ENCODE measurements around the gene SOCS7. TPM values are rescaled to one million over a fixed set of nuclear protein-coding genes. Genes with fewer than 3 reads are reported as not detected.
"Not testable (repeated sequence)": the region's sequence is repeated elsewhere in the genome, so short reads cannot be mapped to it uniquely, and the experiment has no call there.

The SOCS7 gene
- total and polyA plus RNA-seq, 4 experiments from 2014 or later = 0.11 to 24.7 (median 12.4) TPM

- ChIA-PET CTCF (ENCODE audit: partially characterized antibody) (interaction anchor here (1.3 to 1.5 kb wide), 2 partner anchors 14 to 82 kb away, joined by 3 to 4 read pairs; no protein-coding TSS in a partner anchor), POLR2A (ENCODE audit: partially characterized antibody) (no interaction called here)
- no peaks in the 10 kb centered on the region for H3K9me3 ChIP-seq (ENCODE audit: control insufficient read depth in 1 of 2, low read length in 2 of 2)
- H3K4me1 ChIP-seq (ENCODE audit: insufficient read depth, low read length) = peaks cover 10% of the 10 kb centered on the region
- intact Hi-C loops (cut with micrococcal nuclease) = no loop called here
- peaks cover 4 to 6% (median 6%) of the 10 kb centered on the region in 4 donors for H3K4me1 Mint-ChIP-seq
- H3K27ac Mint-ChIP-seq = no peak overlapping the region
- H3K27me3 Mint-ChIP-seq = peaks cover 2 to 5% of the 10 kb centered on the region in 2 donors
- no peak overlapping the region for H3K27ac ChIP-seq (ENCODE audit: low read depth, low read length)
- H3K36me3 ChIP-seq (ENCODE audit: insufficient read depth, low read length) = no peaks in the 10 kb centered on the region
- H3K4me3 Mint-ChIP-seq = no peak overlapping the region
- H3K9me3 Mint-ChIP-seq = no peaks in the 10 kb centered on the region
- H3K4me3 ChIP-seq (ENCODE audit: low read length in 2 of 2) = no peak overlapping the region
- H3K27me3 ChIP-seq (ENCODE audit: insufficient read depth, low read length) = no peaks in the 10 kb centered on the region
- H3K36me3 Mint-ChIP-seq = no peaks in the 10 kb centered on the region
- no peak for DNase-seq
Measured at GRCh38 chr17:38431346-38432145, 79.9 kb downstream of the SOCS7 start.

GRCh38 chr17:38434178-38434665 is 82.6 kb downstream of the SOCS7 start:
- no peaks in the 10 kb centered on the region for H3K4me1 Mint-ChIP-seq
- H3K27me3 Mint-ChIP-seq = peaks cover 0 to 1% of the 10 kb centered on the region in 2 donors
- H3K36me3 Mint-ChIP-seq = no peaks in the 10 kb centered on the region
- H3K4me3 ChIP-seq (ENCODE audit: low read length in 2 of 2) = no peak overlapping the region
- no peaks in the 10 kb centered on the region for H3K36me3 ChIP-seq (ENCODE audit: insufficient read depth, low read length)
- POLR2A ChIA-PET (ENCODE audit: partially characterized antibody) = no interaction called here
- no peaks in the 10 kb centered on the region for H3K27me3 ChIP-seq (ENCODE audit: insufficient read depth, low read length)
- H3K4me1 ChIP-seq (ENCODE audit: insufficient read depth, low read length) = no peaks in the 10 kb centered on the region
- CTCF ChIA-PET (ENCODE audit: partially characterized antibody) = no interaction called here
- H3K4me3 Mint-ChIP-seq = no peak overlapping the region
- H3K9me3 ChIP-seq (ENCODE audit: control insufficient read depth in 1 of 2, low read length in 2 of 2) = no peaks in the 10 kb centered on the region
- no peak for DNase-seq
- H3K27ac Mint-ChIP-seq = peak overlapping the region in 1 of 7 donors; percentile 43
- H3K9me3 Mint-ChIP-seq = no peaks in the 10 kb centered on the region
- H3K27ac ChIP-seq (ENCODE audit: low read depth, low read length) = no peak overlapping the region
- intact Hi-C loops (cut with micrococcal nuclease) = no loop called here

- no peak for DNase-seq
- H3K27me3 Mint-ChIP-seq = peaks cover 0 to 1% of the 10 kb centered on the region in 2 donors
- no peaks in the 10 kb centered on the region for H3K4me1 Mint-ChIP-seq
- Histone ChIP-seq H3K27me3 (ENCODE audit: insufficient read depth, low read length) (no peaks in the 10 kb centered on the region), H3K27ac (ENCODE audit: low read depth, low read length) (no peak overlapping the region), H3K9me3 (ENCODE audit: control insufficient read depth in 1 of 2, low read length in 2 of 2) (no peaks in the 10 kb centered on the region), H3K4me1 (ENCODE audit: insufficient read depth, low read length) (no peaks in the 10 kb centered on the region), H3K36me3 (ENCODE audit: insufficient read depth, low read length) (no peaks in the 10 kb centered on the region), H3K4me3 (ENCODE audit: low read length in 2 of 2) (no peak overlapping the region)
- POLR2A ChIA-PET (ENCODE audit: partially characterized antibody) = no interaction called here
- CTCF ChIA-PET (ENCODE audit: partially characterized antibody) = no interaction called here
- no peaks in the 10 kb centered on the region for H3K36me3 Mint-ChIP-seq
- intact Hi-C loops (cut with micrococcal nuclease) = no loop called here
- no peak overlapping the region for H3K4me3 Mint-ChIP-seq
- no peaks in the 10 kb centered on the region for H3K9me3 Mint-ChIP-seq
- no peak overlapping the region for H3K27ac Mint-ChIP-seq
Measured at GRCh38 chr17:38435795-38436194, 84.2 kb downstream of the SOCS7 start.

- DNase-seq = no peak
- no peaks in the 10 kb centered on the region for H3K36me3 ChIP-seq (ENCODE audit: insufficient read depth, low read length)
- no peak overlapping the region for H3K4me3 Mint-ChIP-seq
- H3K36me3 Mint-ChIP-seq = no peaks in the 10 kb centered on the region
- ChIA-PET POLR2A (ENCODE audit: partially characterized antibody) (no interaction called here), CTCF (ENCODE audit: partially characterized antibody) (no interaction called here)
- no peak overlapping the region for H3K27ac Mint-ChIP-seq
- H3K27ac ChIP-seq (ENCODE audit: low read depth, low read length) = no peak overlapping the region
- H3K27me3 Mint-ChIP-seq = peaks cover 1% of the 10 kb centered on the region in 2 donors
- no peaks in the 10 kb centered on the region for H3K4me1 ChIP-seq (ENCODE audit: insufficient read depth, low read length)
- H3K27me3 ChIP-seq (ENCODE audit: insufficient read depth, low read length) = no peaks in the 10 kb centered on the region
- H3K9me3 Mint-ChIP-seq = no peaks in the 10 kb centered on the region
- H3K9me3 ChIP-seq (ENCODE audit: control insufficient read depth in 1 of 2, low read length in 2 of 2) = no peaks in the 10 kb centered on the region
- intact Hi-C loops (cut with micrococcal nuclease) = no loop called here
- H3K4me3 ChIP-seq (ENCODE audit: low read length in 2 of 2) = no peak overlapping the region
- H3K4me1 Mint-ChIP-seq = no peaks in the 10 kb centered on the region
Measured at GRCh38 chr17:38436386-38436785, 84.7 kb downstream of the SOCS7 start.

GRCh38 chr17:38437313-38437712 is 85.7 kb downstream of the SOCS7 start:
- POLR2A ChIA-PET (ENCODE audit: partially characterized antibody); intact Hi-C loops (cut with micrococcal nuclease); H3K27ac ChIP-seq (ENCODE audit: low read depth, low read length); H3K27me3 ChIP-seq (ENCODE audit: insufficient read depth, low read length); H3K27ac Mint-ChIP-seq; H3K4me1 Mint-ChIP-seq; H3K36me3 Mint-ChIP-seq; H3K4me3 Mint-ChIP-seq; H3K9me3 Mint-ChIP-seq; DNase-seq; H3K27me3 Mint-ChIP-seq; H3K9me3 ChIP-seq (ENCODE audit: control insufficient read depth in 1 of 2, low read length in 2 of 2); H3K4me1 ChIP-seq (ENCODE audit: insufficient read depth, low read length); H3K4me3 ChIP-seq (ENCODE audit: low read length in 2 of 2); H3K36me3 ChIP-seq (ENCODE audit: insufficient read depth, low read length); CTCF ChIA-PET (ENCODE audit: partially characterized antibody): not testable (repeated sequence)

- Histone ChIP-seq H3K36me3 (ENCODE audit: insufficient read depth, low read length) (no peaks in the 10 kb centered on the region), H3K9me3 (ENCODE audit: control insufficient read depth in 1 of 2, low read length in 2 of 2) (no peaks in the 10 kb centered on the region), H3K27me3 (ENCODE audit: insufficient read depth, low read length) (no peaks in the 10 kb centered on the region), H3K27ac (ENCODE audit: low read depth, low read length) (no peak overlapping the region), H3K4me1 (ENCODE audit: insufficient read depth, low read length) (peaks cover 8% of the 10 kb centered on the region), H3K4me3 (ENCODE audit: low read length in 2 of 2) (no peak overlapping the region)
- H3K36me3 Mint-ChIP-seq = no peaks in the 10 kb centered on the region
- no peak overlapping the region for H3K4me3 Mint-ChIP-seq
- POLR2A ChIA-PET (ENCODE audit: partially characterized antibody) = no interaction called here
- peaks cover 0 to 6% (median 5%) of the 10 kb centered on the region in 4 donors for H3K4me1 Mint-ChIP-seq
- DNase-seq = no peak
- H3K27ac Mint-ChIP-seq = no peak overlapping the region
- CTCF ChIA-PET (ENCODE audit: partially characterized antibody) = interaction anchor here (0.7 to 1.0 kb wide), 2 partner anchors 88 to 933 kb away, joined by 3 read pairs; partner anchors contain the start of gene SOCS7
- H3K27me3 Mint-ChIP-seq = peaks cover under 1 to 9% of the 10 kb centered on the region in 2 donors
- H3K9me3 Mint-ChIP-seq = no peaks in the 10 kb centered on the region
- intact Hi-C loops (cut with micrococcal nuclease) = no loop called here
Measured at GRCh38 chr17:38439436-38439835, 87.8 kb downstream of the SOCS7 start.

- no peaks in the 10 kb centered on the region for H3K36me3 ChIP-seq (ENCODE audit: insufficient read depth, low read length)
- H3K36me3 Mint-ChIP-seq = no peaks in the 10 kb centered on the region
- H3K4me3 Mint-ChIP-seq = no peak overlapping the region
- intact Hi-C loops (cut with micrococcal nuclease) = no loop called here
- no peaks in the 10 kb centered on the region for H3K9me3 Mint-ChIP-seq
- H3K27me3 ChIP-seq (ENCODE audit: insufficient read depth, low read length) = no peaks in the 10 kb centered on the region
- CTCF ChIA-PET (ENCODE audit: partially characterized antibody) = interaction anchor here (1.4 kb wide), 2 partner anchors 17 to 26 kb away, joined by 4 to 5 read pairs; no protein-coding TSS in a partner anchor
- no peak for DNase-seq
- no peaks in the 10 kb centered on the region for H3K9me3 ChIP-seq (ENCODE audit: control insufficient read depth in 1 of 2, low read length in 2 of 2)
- no peak overlapping the region for H3K4me3 ChIP-seq (ENCODE audit: low read length in 2 of 2)
- H3K27ac Mint-ChIP-seq = no peak overlapping the region
- POLR2A ChIA-PET (ENCODE audit: partially characterized antibody) = no interaction called here
- peaks cover 2 to 9% of the 10 kb centered on the region in 2 donors for H3K27me3 Mint-ChIP-seq
- H3K4me1 ChIP-seq (ENCODE audit: insufficient read depth, low read length) = peaks cover 8% of the 10 kb centered on the region
- H3K4me1 Mint-ChIP-seq = peaks cover 0 to 6% (median 5%) of the 10 kb centered on the region in 4 donors
- no peak overlapping the region for H3K27ac ChIP-seq (ENCODE audit: low read depth, low read length)
Measured at GRCh38 chr17:38440614-38441397, 89.2 kb downstream of the SOCS7 start.
